Stimulated activated CD4-positive, alpha-beta T cell treated with anti-CD3 and anti-CD28 coated beads, Interleukin-1b, Interleukin-23, amount 100 ng/mL, for 4 hours (primary cell): Measurements from ENCODE around the gene EID3.

Experiments
- DNase-seq, 2 donors: peaks; one replicate each; pipeline ENCODE4 v3.0.0-alpha.2; 2020; ENCODE audit warnings: low read depth in 2 of 2

Gene EID3

DNA sequence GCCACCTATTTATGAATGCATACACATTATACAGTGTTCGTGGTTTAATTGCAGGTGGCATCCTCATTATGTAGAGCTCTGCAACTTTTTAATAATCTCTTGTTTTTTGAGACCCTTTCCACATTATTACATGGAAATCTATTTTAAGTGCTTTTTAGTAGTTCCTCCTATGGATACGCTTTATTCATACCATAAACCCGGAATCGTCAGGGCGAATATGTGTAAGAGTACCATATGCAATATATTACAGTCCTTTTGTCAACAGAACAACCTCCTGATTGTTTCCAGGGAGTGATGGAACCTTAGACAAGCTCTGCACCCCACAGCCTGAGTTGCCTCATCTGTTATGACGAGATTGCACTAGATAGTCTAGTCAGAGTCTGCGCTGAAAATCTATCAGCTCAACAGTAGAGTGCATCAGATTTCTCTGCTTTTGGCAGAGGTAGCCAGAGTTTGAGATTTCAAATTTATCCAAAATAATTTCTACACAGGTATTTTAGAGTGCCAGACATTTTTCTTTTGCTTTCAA is 33.6 kb downstream of the EID3 start:
- no peak for DNase-seq

GRCh38 chr12:104339663-104340062 is 36.1 kb downstream of the EID3 start:
- no peak for DNase-seq

DNA sequence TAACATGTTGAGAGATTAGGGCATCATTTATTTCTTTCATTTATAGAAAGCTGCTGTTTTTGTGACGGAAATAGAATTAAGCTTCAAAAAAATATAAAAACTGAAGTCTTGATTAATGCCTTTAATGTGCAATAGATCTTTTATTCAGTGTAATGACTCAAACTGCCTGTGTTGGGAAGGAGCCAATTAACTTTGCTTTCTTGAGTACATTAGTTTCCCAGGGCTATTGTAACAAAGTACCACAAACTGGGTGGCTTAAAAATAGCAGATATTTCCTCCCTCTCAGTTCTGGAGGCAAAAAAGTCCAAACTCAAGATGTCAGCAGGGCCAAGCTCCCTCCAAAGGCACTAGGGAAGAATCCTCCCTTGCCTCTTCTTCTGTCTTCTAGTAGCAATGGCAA is 36.6 kb downstream of the EID3 start:
- DNase-seq: no peak

- DNase-seq: no peak
Observed at GRCh38 chr12:104340925-104341611, 37.5 kb downstream of the EID3 start.

- DNase-seq: no peak
Observed at GRCh38 chr12:104342147-104342546, 38.6 kb downstream of the EID3 start.

DNA sequence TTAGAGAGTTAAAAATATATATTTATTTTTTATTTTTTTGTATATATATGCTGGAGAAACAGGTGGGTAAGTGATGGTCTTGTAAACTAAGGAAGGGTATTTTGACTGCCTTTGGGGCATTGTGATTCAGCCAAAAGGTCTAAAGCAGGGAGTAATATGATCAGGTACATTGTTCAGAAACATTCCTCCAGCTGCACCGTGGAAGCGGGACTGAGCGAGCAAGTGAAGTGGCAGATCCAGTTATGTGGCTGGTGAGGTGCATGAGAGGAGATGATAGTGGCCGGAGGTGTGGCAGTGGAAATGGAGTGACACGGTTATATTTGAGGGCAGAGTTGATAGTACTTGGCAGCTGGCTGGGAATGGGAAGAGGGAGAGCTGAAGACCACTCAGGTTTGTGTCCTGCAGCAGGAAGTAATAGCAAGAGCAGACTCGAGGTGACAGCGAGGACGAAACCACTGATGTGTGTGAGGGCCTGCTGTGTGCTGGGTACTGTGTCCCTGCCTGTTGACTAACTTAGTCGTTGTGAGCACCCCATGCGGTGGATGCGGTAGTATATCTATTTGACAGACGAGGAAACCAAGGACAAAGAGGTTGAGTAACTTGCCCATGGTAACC is 39.2 kb downstream of the EID3 start:
- no peak for DNase-seq

DNA sequence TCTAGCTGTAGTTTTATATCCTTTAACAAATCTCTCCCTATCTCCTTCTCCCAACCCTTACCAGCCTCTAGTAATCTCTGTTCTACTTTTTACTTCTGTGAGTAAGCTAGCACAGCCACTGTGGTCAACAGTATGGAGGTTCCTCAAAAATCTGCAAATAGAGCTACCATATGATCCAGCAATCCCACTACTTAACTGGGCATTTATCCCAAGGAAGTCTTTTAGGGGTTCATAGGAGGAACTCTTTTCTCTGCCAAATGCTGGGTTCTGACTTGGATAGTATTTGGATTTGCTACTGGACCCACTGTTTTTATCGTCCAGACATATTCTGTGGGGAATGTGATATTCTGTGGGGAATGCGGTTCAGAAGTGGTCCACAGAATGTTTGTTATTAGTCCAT is 41.1 kb downstream of the EID3 start:
- DNase-seq: no peak

- DNase-seq: no peak
Observed at GRCh38 chr12:104345234-104346066, 41.9 kb downstream of the EID3 start.

GRCh38 chr12:104347374-104348075 is 44.0 kb downstream of the EID3 start:
- no peak for DNase-seq

GRCh38 chr12:104348283-104348993 is 44.9 kb downstream of the EID3 start:
- DNase-seq: no peak

GRCh38 chr12:104348994-104349494 is 45.5 kb downstream of the EID3 start:
- no peak for DNase-seq

DNA sequence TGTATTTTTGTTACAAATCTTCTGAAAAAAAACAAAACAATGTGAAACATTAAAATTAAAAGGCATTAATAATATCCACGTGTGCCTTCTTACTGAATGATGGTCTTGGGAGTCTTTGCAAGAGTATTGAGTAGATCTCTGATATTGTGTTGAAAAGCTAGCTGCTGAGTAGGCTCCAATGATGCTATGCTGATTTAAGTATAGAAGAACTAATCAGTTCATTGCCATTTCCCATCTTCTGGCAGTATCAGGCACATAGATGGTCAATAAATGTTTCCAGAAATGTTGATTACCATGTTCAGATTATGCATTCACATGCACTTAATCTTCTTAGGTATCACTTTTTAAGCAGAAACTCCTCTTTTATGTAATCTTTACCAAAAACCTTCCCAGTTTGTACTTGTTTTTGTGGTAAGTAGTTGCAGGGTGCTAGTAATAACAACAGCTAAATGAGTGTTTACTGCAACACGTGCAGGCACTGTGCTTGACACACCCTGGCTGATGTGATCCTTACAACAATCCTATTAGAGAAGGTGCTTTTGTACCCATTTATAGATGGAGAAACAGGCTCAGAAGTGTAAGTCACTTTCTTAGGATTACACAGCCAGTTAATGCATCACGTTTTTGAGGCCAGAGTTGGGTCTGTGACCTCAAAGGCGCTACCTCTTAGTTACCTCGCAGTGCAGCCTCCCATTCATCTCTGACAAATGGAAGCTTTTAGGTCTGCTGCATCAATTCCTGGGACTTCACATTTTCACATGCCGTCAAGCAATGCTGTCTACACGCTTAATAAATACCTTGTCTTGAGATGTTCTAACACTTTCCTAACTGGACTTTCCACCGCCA is 46.9 kb downstream of the EID3 start:
- no peak for DNase-seq

DNA sequence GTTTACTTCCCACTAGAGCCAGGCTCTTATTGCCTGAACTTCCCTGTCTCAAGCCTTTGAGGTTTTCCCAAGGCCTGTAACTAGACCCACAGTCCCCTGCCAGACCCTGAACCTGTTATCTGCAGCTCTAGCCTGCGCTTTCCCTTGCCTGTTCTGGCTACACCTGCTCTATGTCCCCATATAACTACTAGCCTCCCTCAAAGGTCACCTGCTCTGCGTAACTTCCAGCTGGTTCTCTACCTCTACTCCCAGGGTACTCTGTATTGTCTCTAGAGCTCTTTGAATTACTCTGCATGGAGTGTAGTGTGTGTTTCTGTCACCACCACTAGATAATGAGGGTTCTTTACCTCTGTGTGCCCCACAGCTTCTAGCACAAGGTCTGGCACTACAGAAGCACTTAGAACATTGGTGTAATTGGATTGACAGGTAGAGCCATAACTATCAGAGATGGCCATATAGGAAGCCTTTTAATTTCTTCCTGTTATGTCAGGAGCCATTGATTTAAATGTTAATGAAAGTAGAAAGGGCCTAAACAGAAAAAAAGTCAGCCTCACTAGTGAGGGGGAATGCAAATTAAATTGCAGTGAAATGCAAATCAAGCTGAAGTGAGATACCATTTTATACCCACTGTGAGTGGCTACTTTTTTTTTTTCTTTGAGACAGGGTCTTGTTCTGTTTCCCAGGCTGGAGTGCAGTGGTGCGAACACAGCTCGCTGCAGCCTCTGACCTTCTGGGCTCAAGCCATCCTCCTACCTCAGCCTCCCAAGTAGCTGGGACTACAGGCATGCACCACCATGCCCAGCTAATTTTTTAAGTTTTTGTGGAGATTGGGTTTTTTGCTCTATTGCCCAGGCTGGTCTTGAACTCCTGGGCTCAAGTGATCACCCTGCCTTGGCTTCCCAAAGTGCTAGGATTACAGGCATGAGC is 47.8 kb downstream of the EID3 start:
- DNase-seq: no peak

GRCh38 chr12:104352106-104352713 is 48.7 kb downstream of the EID3 start:
- no peak for DNase-seq

GRCh38 chr12:104353012-104353981 is 49.8 kb downstream of the EID3 start:
- DNase-seq: no peak

DNA sequence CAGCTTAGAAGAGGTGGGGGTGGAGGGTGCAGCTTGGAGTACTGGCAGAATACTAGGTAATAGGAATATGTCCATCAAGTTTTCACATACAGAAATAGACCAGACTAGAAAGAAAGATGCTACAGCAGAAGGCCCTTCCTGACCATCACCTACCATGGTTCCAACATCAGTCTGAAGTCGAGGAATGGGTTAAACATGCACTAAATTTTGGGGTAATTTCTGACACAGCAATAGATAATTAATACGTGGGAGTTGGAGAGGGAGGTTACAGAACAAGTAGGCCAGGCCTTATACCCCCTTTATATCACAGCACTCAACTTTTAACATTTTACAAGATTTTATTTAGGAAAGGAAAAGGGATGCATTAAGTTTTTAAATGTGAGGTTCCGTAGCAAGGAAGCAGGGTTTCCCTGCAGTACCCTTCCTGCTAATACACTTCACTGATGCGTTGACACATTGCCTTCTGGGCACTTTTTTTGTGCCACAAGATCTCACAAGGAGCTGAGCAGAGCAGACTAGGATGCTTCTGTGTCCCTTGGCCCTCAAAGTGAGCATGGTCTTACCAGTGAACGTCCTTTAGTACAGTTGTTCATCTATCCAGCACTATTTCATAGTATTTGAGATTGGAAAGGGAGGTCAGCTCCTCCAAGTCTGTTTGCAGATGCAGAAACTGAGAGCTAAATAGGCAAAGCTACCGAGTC is 50.8 kb downstream of the EID3 start:
- no peak for DNase-seq
